ENCODE measurements around the gene SP140L. TPM values are rescaled to one million over a fixed set of nuclear protein-coding genes. Genes with fewer than 3 reads are reported as not detected.
A peak's percentile ranks its signal among the peaks of the same experiment; 100 is the strongest.

SP140L gene
- total RNA-seq, 4 donors from 2014 or later: 5.3 to 37.5 (median 18.3) TPM

DNA sequence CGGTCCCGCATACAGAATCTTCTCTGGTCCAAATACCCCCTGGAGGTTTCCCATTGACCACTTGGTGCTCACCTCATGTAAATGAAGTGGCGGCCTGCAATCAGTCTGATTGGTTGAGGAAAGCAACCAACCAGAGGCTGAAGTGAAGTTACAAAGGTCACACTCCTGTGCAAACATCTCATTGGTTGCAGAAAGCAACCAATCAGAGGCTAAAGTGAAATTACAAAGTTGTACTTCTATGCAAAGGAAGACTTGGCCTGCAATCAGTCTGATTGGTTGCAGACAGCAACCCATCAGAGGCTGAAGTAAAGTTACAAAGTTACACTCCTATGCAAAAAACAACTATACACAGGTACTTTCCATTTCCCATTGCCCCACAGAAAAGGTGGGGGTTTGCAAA is 86.5 kb downstream of the SP140L start:
- TF ChIP-seq, protein P1, sequence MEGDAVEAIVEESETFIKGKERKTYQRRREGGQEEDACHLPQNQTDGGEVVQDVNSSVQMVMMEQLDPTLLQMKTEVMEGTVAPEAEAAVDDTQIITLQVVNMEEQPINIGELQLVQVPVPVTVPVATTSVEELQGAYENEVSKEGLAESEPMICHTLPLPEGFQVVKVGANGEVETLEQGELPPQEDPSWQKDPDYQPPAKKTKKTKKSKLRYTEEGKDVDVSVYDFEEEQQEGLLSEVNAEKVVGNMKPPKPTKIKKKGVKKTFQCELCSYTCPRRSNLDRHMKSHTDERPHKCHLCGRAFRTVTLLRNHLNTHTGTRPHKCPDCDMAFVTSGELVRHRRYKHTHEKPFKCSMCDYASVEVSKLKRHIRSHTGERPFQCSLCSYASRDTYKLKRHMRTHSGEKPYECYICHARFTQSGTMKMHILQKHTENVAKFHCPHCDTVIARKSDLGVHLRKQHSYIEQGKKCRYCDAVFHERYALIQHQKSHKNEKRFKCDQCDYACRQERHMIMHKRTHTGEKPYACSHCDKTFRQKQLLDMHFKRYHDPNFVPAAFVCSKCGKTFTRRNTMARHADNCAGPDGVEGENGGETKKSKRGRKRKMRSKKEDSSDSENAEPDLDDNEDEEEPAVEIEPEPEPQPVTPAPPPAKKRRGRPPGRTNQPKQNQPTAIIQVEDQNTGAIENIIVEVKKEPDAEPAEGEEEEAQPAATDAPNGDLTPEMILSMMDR (IDR thresholded peaks at IDR 0.05): no peak
- no peak for ATAC-seq (ENCODE audit: low FRiP score)
- no peak for DNase-seq (ENCODE audit: low spot score)

DNA sequence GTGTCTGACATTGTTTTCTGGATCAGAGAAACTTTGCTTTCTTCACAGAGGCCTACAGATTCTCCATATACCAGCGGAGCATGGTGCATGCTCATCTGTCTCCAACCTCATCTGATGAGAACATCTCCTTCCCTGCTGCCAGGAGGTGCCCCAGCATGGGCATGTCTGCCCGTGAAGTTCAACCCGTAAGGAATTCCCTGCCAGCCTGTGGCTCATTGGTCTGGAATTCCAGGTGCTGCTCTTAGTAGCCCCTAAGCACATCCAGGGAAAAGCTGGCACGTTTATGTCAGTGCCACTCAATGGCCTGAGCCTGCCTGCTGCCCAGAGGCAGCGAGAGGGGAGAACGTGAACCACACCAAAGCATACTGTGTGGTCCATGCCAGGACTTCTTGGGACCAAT is 87.3 kb downstream of the SP140L start:
- ATAC-seq (ENCODE audit: low FRiP score) (no peak), DNase-seq (ENCODE audit: low spot score) (no peak)
- TF ChIP-seq, protein P1 (IDR thresholded peaks at IDR 0.05): no peak

DNA sequence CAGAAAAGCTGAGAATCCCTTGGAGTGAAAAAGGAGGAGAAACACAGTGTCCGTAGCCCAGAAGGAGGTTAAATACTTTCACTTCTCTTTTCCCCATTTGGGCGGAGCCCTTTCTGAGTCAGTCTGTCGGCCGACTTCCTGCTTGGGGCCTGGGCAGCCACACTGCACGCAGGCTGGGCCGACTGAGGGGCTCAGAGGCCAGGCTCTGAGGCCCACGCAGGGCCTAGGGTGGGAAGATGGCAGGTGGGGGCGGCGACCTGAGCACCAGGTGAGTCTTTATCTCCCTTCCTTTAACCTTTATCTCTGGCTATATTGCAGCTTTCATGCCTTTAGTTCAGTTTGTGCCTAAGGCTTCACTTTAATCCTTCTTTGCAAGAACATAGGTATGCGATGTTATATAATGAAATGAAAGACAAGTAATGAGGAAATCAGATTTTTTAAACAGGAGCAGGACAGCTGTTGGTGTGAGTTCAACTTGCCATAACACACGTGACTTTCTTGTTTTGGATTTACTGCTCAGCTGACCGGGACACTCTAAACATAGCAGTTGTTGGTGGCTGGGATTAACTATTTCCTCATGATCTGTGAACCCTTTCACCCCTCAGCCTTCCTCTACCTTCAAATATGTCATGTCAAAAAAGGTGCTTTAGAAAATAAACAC is 89.2 kb downstream of the SP140L start, which contains the start of gene SP100:
Gene SP100, plus strand, starts transcription at position 141 of the 661 bp plus-strand sequence. Its CDS starts 96 bp downstream, at position 237.
- DNase-seq (ENCODE audit: low spot score) (peak; percentile 40), ATAC-seq (ENCODE audit: low FRiP score) (peak; percentile 87)
- TF ChIP-seq, protein P1 (IDR thresholded peaks at IDR 0.05): no peak

DNA sequence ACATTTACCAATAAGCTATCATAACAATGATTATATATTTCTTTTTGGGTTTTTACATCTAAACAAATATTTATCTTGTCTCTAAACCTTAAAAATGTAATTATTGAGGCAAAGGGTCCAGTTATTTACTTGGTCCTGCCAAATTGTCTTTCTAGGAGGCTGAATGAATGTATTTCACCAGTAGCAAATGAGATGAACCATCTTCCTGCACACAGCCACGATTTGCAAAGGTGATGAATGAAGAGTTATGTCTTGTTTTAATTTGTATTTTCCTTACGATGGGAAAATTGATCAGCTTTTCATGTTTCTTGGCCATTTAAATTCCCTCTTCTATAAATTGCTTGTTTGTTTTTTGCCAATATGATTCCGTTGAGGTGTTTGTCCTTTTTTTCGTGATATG is 90.4 kb downstream of the SP140L start:
- ATAC-seq (ENCODE audit: low FRiP score) (no peak), DNase-seq (ENCODE audit: low spot score) (no peak)
- TF ChIP-seq, protein P1 (IDR thresholded peaks at IDR 0.05): no peak

DNA sequence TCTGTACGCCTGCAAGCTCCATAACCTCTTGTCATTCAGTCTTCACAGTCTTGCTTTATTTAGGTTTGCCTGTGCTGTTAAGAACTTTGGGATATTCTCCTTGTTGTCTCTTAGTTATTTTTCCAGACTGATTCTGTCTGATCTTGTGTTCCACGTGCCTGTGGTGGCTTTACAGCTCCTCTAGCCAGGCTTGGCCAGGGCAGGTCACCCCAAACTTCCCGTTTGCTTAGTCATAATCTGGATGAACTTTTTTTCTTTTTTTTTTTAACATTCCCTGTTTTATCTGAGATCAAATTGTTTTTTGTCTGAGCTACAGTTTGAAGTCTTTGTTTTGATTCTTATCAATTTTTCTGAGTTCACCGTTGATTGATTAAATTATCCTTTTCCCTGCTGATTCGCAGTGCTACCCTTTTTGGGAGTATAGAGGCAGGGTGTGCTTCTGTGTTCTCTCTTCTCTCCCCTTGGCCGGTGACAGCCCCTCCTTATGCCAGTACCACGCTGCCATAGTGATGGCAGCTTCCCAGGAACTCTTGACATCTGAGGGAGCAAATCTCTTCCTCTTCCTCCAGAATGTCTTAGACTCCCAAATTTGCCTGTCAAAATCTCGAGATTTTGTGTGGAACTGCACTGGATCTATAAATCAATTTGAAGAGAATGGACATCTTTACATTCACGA is 91.5 kb downstream of the SP140L start:
- ATAC-seq (ENCODE audit: low FRiP score) (no peak), DNase-seq (ENCODE audit: low spot score) (no peak)
- TF ChIP-seq, protein P1 (IDR thresholded peaks at IDR 0.05): no peak

DNA sequence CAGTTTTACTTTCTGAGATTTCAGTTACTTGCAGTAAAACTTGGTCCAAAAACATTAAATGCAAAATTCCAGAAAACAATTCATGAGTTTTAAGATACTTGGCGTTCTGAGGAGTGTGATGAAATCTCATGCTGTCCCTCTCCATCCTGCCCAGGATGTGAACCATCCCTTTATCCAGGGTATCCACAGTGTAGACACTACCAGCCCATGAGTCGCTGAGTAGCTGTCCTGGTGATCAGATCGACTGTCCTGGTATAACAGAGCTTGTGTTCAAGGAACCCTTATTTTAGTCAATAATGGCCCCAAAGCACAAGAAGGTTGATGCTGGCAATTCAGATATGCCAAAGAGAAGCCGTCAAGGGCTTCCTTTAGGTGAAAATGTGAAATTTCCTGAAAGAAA is 92.2 kb downstream of the SP140L start:
- ATAC-seq (ENCODE audit: low FRiP score) (no peak), DNase-seq (ENCODE audit: low spot score) (no peak)
- TF ChIP-seq, protein P1 (IDR thresholded peaks at IDR 0.05): no peak

DNA sequence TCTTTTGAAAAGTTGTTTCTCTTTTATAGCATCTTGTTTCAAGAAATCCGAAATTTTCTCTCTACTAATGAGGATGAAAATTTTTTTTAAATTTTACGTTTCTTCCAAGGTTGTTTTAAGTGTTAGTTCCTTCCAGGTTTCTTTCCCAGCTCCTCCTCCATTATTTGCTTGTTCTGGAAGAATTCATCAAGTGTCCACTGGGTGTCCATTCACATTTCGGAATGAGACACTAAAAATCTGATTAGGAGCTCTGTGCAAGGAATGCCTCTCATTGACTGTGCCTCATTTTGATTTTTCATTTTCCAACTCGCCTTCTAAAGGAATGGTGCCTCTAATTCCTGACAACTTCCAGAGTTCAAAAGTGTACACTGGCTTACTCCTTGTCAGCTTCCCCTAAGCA is 95.2 kb downstream of the SP140L start:
- TF ChIP-seq, protein P1 (IDR thresholded peaks at IDR 0.05): no peak
- ATAC-seq (ENCODE audit: low FRiP score) (no peak), DNase-seq (ENCODE audit: low spot score) (no peak)

Measured in omental fat pad (tissue), 4 donors.